H1 (cell line): Measurements from ENCODE around the gene OSBPL5. TPM values are rescaled to one million over a fixed set of nuclear protein-coding genes. Genes with fewer than 3 reads are reported as not detected.

ENCODE experiments used
- BCL11A ChIP-seq, 2 experiments: IDR thresholded peaks; one replicate each; pipeline ENCODE4 v1.6.1; 2011; ENCODE audit warnings: low read depth in 2 of 2, low read length in 2 of 2, mild to moderate bottlenecking in 2 of 2
- CEBPB ChIP-seq: IDR thresholded peaks from 2 replicates; pipeline ENCODE4 v1.6.1; 2012; ENCODE audit warnings: low read depth, low read length
- CHD2 ChIP-seq: IDR thresholded peaks from 2 replicates; pipeline ENCODE4 v1.6.1; 2012; ENCODE audit warnings: low read length, improper control_type of control experiment
- CHD7 ChIP-seq: fragments of 300-600 bp; sonication (generic); IDR thresholded peaks from 2 replicates; pipeline ENCODE4 v1.7.1; 2012; ENCODE audit warnings: low read length, moderate library complexity, mild to moderate bottlenecking, inconsistent platforms; ENCODE audit not compliant: insufficient replicate concordance
- EGR1 ChIP-seq: IDR thresholded peaks from 2 replicates; pipeline ENCODE4 v1.6.1; 2011; ENCODE audit warnings: low read depth, low read length, borderline replicate concordance
- NRF1 ChIP-seq: IDR thresholded peaks from 2 replicates; pipeline ENCODE4 v1.6.1; 2011; ENCODE audit warnings: mild to moderate bottlenecking, low read depth, low read length, improper control_type of control experiment
- SIN3A ChIP-seq, 2 experiments: IDR thresholded peaks in 1 of 2; conservative IDR thresholded peaks in 1 of 2; 2 replicates each; pipeline ENCODE4 v1.6.1; 2011 to 2012; ENCODE audit warnings: low read length in 2 of 2, improper control_type of control experiment in 1 of 2, low read depth in 1 of 2, mild to moderate bottlenecking in 1 of 2
- polyA plus RNA-seq, 7 experiments: library from polyadenylated mRNA; depleted of rRNA in 3 of 7; stranded (reverse) in 5 of 7; unstranded in 2 of 7; fragments of >200 nt in 5 of 7; fragments of 200-250 nt in 2 of 7; gene quantifications; 1 replicate in 5 of 7; 2 replicates in 1 of 7; 4 replicates in 1 of 7; pipeline versions ENCODE4 v1.2.1 to v1.2.3, GENCODE V29; 2011 to 2013; ENCODE audit warnings: missing spikeins in 2 of 7, mixed read lengths in 2 of 7
- total RNA-seq: library from RNA; stranded (reverse); fragmentation: NEBNext Ultra II Directional; extraction: Animal tissue kit (Norgen Biotek cat#: 25700); gene quantifications from 2 replicates; pipeline ENCODE4 v1.2.1, GENCODE V29; 2021

The OSBPL5 gene
- total and polyA plus RNA-seq, 2 of the 8 experiments (the other 6 are each of a cell fraction or from before 2014, with no cell fraction given), result 3.4 to 9.9 TPM

- TF ChIP-seq CHD7 (no peak), BCL11A (IDR thresholded peaks at IDR 0.05; ENCODE audit: low read depth in 2 of 2, low read length in 2 of 2) (no peak), CEBPB (no peak), EGR1 (no peak), CHD2 (no peak), SIN3A (conservative IDR thresholded peaks at IDR 0.05 in 1 of 2, IDR thresholded peaks at IDR 0.05 in 1 of 2; ENCODE audit: low read depth in 1 of 2, low read length in 2 of 2) (no peak), NRF1 (no peak)
Observed at GRCh38 chr11:3133261-3134217, 31.6 kb downstream of the OSBPL5 start (continued).
